HT1080 (cell line): ENCODE measurements around the gene CSNK1G3. TPM values are rescaled to one million over a fixed set of nuclear protein-coding genes. Genes with fewer than 3 reads are reported as not detected.
"Not testable (repeated sequence)": the region's sequence is repeated elsewhere in the genome, so short reads cannot be mapped to it uniquely, and the experiment has no call there.

ENCODE experiments used
- DNase-seq: peaks from one replicate; pipeline ENCODE4 v3.0.0-alpha.2; 2015; ENCODE audit warnings: low read depth
- polyA plus RNA-seq, 2 experiments: library from polyadenylated mRNA; depleted of rRNA; stranded (reverse); fragments of >200 nt; gene quantifications; 2 replicates each; pipeline ENCODE4 v1.2.3, GENCODE V29; 2015
- total RNA-seq: library from RNA; depleted of rRNA; stranded (reverse); fragments of >200 nt; shearing (Covaris generic); gene quantifications from 2 replicates; pipeline ENCODE4 v1.2.3, GENCODE V29; 2014; rRNA removed

Gene CSNK1G3
- total RNA-seq = 42.3 and 60.1 TPM in 2 replicates
- 39.5 and 56.8 TPM in 2 replicates for polyA plus RNA-seq (2015; cell fraction: cytosol; rRNA removed)
- polyA plus RNA-seq (2015; cell fraction: nucleus; rRNA removed) = 35.0 and 45.0 TPM in 2 replicates

DNA sequence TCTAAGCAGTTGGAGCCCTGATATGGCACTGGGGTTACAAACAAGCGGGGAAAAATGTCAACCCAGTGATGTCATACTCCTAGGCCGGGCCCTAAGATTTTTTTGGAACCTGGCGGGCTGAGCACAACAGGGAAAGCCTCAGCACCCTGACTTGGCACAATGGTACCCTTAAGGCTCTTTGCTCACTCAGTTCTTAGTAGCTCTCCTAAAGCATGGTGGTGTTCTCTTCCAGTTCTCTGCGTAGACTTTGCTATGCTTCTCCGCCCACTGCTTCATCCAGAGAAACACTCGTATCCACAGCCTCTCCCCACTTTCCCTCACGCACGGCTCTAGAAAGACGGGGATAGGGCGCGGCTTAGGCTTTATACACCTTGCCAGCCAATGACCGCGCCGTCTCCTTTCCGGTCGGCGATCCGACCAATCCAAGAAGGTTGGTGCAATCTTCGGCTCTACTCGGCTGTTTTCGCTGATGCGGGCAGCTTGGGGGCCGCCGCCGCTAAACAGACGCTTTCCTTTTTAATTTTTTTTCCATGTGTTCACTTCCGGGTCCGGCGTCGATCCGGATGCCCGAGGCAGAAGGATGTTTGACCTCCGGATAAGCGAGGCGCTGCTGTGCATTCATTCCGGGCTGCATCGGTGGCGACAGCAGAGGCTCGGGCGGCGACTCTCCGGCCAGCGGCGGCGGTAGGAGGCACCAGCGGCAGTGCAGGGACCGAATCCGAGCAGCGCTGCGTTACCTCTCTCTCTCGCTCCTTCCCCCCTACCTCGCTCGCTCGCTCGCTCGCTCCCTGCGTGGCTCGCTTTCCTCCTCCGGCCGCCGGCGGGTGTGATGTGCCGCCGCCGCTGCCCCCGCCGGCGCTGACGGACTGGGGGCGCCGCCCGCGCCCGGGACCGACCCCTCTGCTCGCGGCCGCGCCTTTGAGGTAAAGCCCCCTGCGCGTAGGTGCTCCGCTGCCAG is at the start of gene CSNK1G3:
CSNK1G3 (plus strand) TSS at position 530 of the 958 bp plus-strand sequence. CDS start 33,487 bp downstream, outside the sequence.
- peak; percentile 98 for DNase-seq

DNA sequence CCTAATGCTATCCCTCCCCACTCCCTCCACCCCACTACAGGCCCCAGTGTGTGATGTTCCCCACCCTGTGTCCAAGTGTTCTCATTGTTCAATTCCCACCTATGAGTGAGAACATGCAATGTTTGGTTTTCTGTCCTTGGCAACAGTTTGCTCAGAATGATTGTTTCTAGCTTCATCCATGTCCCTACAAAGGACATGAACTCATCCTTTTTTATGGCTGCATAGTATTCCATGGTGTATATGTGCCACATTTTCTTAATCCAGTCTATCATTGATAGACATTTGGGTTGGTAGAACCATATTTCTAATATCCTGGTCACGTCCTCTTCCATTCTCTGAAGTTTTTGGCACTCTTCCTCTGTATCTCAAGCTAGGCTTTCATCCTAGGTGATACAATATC is 45.1 kb upstream of the CSNK1G3 start:
- not testable (repeated sequence) for DNase-seq

DNA sequence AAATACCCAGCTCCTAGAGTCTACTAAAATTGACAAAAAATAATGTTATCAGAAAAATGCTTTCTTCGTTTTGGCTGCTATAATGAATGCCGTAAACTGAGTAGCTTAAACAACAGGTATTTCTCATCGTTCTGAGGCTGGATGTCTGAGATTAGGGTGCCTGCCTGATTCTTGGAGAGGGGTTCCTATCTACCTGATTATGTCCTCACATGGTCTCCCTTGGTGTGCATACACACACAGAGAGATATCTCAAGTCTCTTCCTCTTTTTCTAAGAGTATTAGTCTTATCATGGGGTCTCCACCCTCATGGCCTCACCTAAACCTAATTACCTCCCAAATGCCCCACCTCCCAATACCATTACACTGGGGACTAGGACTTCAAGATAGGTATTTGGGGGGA is 40.6 kb upstream of the CSNK1G3 start:
- DNase-seq = no peak

DNA sequence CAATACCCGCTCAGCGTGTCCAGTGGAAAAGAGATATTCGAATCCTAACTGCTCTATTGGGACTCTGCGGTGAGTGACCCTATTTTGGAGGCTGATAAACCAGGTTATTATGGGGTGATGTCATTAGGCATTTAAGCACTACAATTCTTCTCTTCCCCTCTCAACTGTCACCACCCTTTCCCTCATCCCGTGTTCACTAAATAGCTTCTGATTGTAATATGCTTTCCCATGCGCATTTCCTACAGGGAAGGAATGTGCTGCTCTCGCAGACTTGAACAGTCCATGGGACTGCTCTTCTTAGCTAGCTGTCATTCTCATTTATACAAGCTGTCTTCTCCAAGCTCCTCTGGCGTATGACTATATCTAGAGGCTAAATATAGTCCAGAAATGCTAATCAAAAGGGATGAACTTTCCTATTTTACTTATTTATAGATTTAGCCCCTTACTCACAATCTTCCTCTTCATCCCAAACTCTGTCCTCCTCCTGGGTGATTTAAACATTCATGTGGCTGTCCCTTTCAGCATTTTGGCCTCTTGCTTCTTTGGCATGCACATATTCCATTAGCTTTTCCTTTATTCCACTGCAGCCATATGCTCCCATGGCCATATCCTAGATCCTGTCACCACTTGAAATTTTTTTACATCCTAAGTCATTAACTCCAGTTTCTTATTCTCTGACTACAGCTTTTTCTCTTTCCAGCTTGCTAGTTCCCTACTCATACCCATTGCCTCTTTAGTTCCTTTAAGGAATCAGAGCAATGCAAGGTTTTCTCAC is 39.6 kb upstream of the CSNK1G3 start:
- DNase-seq = no peak

DNA sequence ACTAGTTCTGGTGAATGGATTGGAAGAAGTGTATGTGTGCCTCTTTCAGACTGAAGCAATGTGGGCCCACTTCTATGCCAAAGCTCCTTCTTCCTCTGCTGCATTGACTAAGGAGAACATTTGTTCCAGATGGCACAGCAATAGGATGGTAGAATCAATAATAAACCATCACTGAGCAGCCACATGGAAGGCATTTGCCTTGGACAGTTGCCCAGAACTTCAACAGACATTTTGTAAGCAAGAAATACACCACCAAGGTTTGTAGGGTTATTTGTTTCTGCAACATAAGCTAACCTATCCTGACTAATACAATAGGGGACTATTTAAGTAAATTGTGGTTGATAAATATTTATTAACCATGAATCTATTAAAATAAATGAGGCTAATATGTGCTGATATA is 37.7 kb upstream of the CSNK1G3 start:
- DNase-seq = no peak

DNA sequence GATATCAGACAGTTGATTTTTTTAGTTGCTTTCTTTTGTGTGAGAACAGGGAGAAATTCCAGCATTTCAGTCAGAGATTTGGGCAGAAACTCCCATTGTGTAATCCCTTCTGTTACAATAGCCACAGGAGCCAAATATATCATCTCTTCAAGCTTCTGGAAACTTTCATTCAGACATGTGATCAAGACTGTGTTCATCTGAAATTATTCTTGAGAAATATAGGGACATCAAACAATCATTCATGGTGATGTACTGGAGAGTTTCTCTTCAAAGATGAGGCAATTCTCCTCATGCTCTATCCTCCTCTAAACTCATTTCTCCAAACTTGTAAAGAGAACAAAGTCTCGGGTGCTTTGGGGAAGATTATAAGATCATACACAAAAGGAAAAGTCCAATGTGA is 35.2 kb upstream of the CSNK1G3 start:
- no peak for DNase-seq

DNA sequence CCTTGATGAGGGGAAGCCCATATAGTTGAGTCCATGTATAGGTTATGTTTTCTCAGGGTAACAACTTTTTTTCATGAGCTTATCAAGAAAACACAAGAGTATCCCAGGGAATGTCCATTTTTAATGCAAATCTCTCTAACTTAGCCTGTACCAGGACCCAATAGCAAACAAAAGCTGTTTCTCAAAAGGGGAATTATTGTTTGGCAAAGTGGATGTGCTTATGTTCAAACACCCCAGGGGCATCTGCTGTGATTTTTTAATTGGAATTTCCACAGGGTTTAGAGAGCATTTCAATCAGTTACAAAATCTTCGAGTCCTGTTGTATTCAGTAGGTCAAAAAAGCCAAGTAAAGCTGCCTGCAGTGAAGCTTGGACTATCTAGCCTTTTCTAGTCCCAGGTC is 33.4 kb upstream of the CSNK1G3 start:
- DNase-seq = no peak

DNA sequence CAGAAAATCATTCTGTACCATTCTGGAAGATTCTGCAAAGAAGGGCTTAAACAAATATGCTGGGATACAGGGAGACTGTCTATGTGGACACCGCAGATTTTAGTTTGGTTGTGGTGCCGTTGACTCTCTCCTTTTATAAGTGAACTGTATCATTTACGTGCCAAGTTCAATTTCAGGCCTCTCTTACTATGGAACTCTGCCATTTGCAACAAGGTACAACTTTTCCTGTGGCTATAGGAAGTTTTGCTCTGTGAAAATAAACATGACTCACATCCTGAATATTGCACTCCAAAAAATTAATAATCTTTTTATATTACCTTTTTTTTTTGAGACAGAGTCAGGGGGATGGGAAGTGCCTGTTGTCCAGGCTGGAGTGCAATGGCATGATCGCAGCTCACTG is 29.7 kb upstream of the CSNK1G3 start:
- no peak for DNase-seq

DNA sequence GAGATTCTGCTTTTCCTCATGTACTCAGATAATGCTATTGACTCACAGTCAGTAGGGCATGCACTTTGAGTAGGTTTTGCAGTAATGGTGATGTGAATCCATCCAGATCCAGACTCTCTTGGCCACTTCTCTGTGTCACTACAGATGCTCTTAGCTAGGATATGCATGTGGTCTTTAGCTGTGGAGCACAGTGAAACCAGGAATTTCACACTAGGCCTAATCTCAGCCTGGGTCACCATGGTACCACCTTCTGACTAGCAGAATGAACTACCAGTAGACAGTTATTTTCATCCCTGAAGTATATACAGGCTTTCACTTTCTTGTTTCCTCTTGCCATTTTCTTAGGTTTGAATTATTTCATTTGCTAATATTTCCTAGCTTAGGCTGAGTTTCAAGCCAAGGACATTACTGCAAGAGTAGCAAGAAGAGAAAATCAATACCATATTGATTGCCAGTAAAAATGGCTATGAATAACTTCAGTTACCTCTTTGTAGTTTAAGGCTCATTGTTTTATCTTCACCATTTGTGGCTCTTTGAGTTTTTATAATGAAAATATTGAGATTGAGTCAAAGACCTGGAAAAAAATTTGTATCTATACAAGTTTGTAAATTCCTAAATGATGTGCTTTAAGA is 28.4 kb upstream of the CSNK1G3 start:
- DNase-seq = no peak

DNA sequence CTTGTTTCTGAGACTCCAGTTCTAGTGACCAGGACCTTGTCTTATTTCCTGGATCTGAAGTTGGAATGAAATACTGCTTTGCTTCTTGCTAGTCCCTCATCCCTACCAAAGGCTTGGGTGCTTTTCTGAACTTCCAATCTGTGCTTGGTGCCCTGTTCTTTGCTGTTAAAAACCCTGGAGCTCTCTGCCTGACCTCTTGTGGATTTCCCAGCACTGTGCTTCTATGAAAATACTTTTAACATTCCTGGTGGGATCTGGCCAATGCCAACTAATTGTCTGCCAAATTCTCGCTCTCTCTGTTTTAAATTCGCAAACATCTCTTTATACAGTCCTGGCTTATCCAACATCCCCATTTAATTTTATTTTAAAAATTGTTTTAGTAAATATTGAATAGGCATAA is 26.7 kb upstream of the CSNK1G3 start:
- DNase-seq = no peak

DNA sequence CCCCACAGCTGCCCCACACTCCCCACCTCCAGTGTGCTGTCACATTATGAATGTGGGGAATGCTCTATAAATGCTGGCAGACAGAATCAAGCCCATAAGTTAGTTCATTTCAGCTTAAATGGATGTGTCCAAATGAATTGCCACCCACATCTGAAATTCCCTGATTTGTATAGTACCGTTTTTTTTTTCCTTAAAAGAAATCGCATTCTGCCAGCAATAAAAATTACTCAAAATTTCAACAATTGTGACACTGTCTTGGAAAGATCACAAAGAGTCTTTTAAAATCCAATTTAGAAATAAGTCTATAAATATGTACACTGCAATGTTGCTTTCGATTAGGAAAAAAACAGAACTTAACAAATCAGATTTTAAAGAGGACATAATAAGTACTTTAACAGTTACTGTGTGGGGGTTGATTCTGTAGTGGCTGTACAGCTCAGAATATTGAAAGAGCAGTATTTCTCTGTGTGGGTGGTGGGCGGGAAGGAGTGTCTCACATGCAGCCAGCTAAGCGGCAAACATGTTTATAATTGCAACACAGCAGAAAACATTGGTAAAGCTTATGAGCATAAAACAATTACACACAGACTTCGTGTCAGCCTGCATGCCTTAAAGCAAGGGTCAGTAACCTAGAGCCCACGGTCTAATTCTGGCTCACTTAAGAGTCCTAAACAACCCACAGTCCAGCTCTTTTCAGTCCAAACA is 24.9 kb upstream of the CSNK1G3 start:
- no peak for DNase-seq

DNA sequence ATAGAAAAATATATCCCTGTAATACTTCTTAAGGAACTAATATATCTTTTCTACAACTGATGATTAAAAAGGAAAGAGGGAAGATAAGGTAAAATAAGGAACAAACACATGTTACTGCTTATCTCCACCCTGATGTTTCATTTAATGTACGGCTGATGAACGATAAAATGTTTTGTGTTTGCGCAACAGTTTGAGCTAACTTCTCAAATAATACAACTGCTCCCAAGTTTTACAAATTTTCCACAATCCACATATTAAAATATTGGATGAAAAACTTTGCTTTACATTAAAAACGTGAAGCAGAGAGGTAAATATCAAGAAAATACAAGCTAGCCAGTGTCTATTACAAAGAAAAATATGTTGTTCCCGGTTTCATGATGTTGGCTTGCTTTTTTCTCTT is 21.0 kb upstream of the CSNK1G3 start:
- no peak for DNase-seq

DNA sequence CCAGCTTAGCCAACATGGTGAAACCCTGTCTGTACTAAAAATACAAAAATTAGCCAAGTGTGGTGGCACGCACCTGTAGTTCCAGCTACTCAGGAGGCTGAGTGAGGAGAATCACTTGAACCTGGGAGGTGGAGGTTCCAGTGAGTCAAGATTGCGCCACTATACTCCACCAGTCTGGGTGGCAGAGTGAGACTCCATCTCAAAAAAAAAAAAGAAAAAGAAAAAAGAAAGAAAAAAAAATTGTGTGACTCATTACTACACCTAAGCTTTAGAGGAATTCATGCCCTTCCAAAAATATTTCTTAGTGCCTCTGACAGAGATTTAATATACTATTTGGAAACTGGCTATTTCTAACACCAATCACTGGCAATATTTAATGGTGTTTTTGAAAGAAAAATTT is 16.8 kb upstream of the CSNK1G3 start:
- peak; percentile 26 for DNase-seq

DNA sequence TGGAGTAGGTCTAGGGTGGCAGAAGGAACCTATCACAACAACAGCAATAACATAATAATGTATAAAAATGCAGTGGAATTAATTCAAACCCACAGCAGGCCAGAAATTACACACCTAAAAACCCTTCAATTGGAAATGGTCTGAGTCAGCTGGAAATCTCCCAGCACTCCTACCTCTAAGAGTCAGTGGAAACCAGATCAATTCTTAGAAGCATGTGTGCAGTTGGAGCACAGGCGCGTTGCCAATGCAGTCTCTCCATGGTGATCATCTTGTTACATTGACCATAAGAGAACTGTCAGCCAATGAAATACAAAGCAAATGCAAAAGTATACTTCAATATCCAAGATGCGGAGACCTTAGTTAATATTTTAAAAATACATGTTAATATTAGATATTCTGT is 15.1 kb upstream of the CSNK1G3 start:
- peak; percentile 24 for DNase-seq

DNA sequence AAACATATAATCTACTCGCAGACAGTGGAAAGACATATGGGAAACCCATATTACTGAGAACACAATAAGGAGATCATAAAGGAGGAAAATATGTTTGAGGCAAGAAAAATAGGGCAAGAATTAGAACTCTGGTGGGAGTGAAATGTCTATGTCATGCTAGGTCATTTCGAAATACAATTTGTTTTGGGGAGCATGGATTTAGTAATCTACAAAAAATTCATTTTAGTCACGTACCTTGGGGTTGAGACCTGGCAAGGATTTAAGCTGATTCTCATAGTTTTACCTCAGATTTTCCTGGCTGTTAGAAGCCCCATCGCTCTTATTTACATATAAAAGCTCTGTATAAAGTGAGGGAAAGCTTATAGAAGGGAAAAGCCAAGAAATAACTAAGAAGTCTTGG is 11.5 kb upstream of the CSNK1G3 start:
- no peak for DNase-seq

DNA sequence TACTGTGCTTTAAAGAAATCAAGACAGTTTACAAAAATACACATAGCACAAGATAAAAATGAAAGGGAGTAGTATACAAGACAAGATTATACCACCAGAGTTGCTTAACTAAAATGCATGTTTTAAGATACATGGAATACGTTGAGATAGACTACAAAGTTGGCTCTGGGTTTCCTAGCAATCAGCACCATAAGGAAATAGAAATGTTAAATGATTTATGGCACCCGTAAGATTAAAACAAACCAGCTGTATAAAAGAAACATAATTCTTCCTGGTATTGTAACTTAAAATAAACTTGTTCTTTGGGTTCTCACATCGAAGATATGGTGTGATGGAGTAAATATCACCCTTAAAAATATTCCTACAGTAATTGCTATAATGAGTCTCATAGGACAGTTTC is 9.9 kb upstream of the CSNK1G3 start:
- DNase-seq = no peak

DNA sequence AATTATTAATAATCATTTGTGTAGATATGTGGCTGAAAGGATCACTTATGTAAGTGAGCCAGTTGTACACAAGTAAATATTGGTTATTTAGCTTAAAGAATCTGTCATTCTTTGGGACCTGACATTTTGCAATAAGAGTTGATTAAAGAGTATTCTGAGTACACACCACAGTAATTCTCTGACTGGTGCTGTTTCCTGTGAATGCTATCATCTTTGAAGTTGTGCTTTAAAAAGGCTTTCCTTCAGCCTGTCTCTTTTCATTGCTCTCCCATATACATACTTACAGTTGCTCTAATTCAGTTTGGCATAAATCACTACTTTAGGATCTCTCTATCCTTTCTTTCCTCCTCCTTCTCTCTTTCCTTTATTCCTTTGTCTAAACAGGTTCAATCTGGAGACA is 8.7 kb upstream of the CSNK1G3 start:
- DNase-seq = no peak

DNA sequence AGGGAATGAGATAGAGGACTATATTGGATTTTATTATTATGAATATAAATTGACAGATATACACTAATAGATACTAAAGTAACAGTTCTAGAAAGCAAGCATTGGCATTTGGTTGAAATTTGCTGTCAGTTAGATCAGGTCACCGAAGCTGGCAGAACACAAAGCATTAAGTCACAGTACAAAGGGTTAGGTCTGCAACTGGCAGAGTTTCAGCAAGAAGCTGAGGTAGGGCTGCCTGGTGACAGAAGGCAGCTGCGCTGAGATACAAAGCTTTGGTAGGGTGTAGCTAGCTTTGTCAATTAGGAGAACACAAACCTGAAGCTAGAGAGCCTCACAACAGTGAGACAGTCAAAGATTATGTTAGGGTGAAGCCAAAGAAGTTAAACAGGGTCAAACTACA is 6.3 kb upstream of the CSNK1G3 start:
- DNase-seq = no peak

DNA sequence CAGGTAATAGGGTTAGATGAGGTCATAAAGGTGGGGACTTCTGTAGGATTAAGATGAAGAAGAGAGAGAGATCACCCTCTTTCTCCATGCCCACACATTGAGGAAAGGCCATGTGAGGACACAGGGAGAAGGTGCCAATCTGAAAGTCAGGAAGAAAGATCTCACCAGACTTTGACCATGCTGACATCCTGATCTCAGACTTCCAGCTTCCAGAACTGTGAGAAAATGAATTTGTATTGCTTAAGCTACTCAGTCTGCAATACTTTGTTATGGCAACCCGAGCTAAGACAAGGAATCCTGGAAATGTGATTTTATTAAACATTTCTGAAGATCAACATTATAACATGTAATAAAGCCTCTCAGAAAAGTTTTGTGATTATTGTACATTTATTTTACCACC is 3.5 kb upstream of the CSNK1G3 start:
- no peak for DNase-seq

DNA sequence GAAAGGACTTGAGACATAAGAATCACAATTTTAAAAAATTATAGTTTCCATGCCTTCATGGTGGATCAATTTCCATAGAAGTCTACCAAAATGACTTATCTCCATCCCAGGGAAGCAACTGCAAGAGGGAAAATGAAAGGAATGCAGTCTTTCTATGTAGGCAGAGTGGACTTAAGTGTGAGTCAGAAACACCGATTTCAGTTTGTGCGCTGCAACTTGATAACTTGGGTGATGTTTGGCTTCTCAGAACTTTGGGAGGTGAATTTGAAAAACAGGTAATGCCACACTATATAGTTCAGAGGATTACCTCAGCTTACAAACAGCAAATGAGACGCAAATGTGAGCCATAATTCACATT is 708 bp upstream of the CSNK1G3 start:
- DNase-seq = no peak
